ENCODE data around the gene PDPN. TPM values are rescaled to one million over a fixed set of nuclear protein-coding genes. Genes with fewer than 3 reads are reported as not detected.

PDPN gene
- total RNA-seq, 2 experiments from 2014 or later: not detected

GRCh38 chr1:13622446-13622845 lies 38.8 kb downstream of the PDPN start:
- intact Hi-C loops (cut with DNase I, micrococcal nuclease): no loop called here
- Mint-ChIP-seq H3K27ac (no peak overlapping the region), H3K9me3 (no peaks in the 10 kb centered on the region), H3K4me3 (no peak overlapping the region), H3K36me3 (ENCODE audit: low read depth) (no peaks in the 10 kb centered on the region), H3K27me3 (peaks cover 22% of the 10 kb centered on the region), H3K4me1 (ENCODE audit: low read depth) (no peaks in the 10 kb centered on the region)
- TF ChIP-seq, protein P1, sequence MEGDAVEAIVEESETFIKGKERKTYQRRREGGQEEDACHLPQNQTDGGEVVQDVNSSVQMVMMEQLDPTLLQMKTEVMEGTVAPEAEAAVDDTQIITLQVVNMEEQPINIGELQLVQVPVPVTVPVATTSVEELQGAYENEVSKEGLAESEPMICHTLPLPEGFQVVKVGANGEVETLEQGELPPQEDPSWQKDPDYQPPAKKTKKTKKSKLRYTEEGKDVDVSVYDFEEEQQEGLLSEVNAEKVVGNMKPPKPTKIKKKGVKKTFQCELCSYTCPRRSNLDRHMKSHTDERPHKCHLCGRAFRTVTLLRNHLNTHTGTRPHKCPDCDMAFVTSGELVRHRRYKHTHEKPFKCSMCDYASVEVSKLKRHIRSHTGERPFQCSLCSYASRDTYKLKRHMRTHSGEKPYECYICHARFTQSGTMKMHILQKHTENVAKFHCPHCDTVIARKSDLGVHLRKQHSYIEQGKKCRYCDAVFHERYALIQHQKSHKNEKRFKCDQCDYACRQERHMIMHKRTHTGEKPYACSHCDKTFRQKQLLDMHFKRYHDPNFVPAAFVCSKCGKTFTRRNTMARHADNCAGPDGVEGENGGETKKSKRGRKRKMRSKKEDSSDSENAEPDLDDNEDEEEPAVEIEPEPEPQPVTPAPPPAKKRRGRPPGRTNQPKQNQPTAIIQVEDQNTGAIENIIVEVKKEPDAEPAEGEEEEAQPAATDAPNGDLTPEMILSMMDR (IDR thresholded peaks at IDR 0.05): no peak
- DNase-seq: no peak
- Histone ChIP-seq H3K4me1 (ENCODE audit: insufficient read depth, low read length) (no peaks in the 10 kb centered on the region), H3K9me3 (ENCODE audit: control insufficient read depth in 1 of 2, insufficient read depth in 1 of 2, low read length in 2 of 2) (no peaks in the 10 kb centered on the region), H3K27ac (ENCODE audit: low read depth in 1 of 2, low read length in 2 of 2) (no peak overlapping the region), H3K27me3 (ENCODE audit: control insufficient read depth in 1 of 2, insufficient read depth in 2 of 2, low read length in 2 of 2) (no peaks in the 10 kb centered on the region), H3K4me3 (ENCODE audit: low read length) (no peak overlapping the region), H3K36me3 (ENCODE audit: insufficient read depth, low read length) (no peaks in the 10 kb centered on the region)
- ATAC-seq (ENCODE audit: poor library complexity): no peak
- ChIA-PET POLR2A (no interaction called here), CTCF (no interaction called here)

DNA sequence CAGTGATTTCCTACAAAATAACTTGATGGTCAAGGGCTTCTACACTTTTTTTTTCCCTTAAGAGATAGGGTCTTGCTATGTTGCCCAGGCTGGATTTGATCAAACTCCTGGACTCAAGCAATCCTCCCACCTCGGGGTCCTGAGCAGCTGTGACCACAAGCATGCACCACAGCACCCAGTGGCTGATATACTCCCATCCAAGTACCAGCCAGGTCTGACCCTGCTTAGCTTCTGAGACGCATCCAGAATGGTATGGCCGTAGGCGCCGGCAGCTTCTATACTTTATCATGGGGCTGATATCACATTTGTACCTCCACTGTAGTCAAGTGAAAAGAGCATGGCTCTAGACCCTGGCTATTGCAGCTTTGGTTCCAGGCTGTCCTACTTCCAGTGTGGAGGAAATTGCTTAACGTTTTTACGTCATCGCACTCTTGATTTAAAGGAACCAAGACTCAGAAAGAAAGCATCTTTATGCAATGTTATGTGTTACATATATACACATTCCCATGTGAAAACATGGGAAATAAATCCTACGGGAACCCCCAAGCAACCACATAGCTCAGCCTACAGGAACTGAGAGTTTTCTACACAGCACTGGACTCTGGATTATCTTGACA lies 39.5 kb downstream of the PDPN start:
- Histone ChIP-seq H3K27ac (ENCODE audit: low read depth in 1 of 2, low read length in 2 of 2) (no peak overlapping the region), H3K9me3 (ENCODE audit: control insufficient read depth in 1 of 2, insufficient read depth in 1 of 2, low read length in 2 of 2) (no peaks in the 10 kb centered on the region), H3K36me3 (ENCODE audit: insufficient read depth, low read length) (no peaks in the 10 kb centered on the region), H3K27me3 (ENCODE audit: control insufficient read depth in 1 of 2, insufficient read depth in 2 of 2, low read length in 2 of 2) (peaks cover 0 to under 1% of the 10 kb centered on the region in 2 experiments), H3K4me3 (ENCODE audit: low read length) (no peak overlapping the region), H3K4me1 (ENCODE audit: insufficient read depth, low read length) (no peaks in the 10 kb centered on the region)
- DNase-seq (peak in 1 of 14 experiments; percentile 29), ATAC-seq (ENCODE audit: poor library complexity) (no peak)
- Mint-ChIP-seq H3K4me1 (ENCODE audit: low read depth) (no peaks in the 10 kb centered on the region), H3K27me3 (peaks cover 22% of the 10 kb centered on the region), H3K27ac (no peak overlapping the region), H3K36me3 (ENCODE audit: low read depth) (no peaks in the 10 kb centered on the region), H3K9me3 (no peaks in the 10 kb centered on the region), H3K4me3 (no peak overlapping the region)
- ChIA-PET POLR2A (no interaction called here), CTCF (no interaction called here)
- TF ChIP-seq, protein P1 (IDR thresholded peaks at IDR 0.05): no peak
- intact Hi-C loops (cut with DNase I, micrococcal nuclease): no loop called here

DNA sequence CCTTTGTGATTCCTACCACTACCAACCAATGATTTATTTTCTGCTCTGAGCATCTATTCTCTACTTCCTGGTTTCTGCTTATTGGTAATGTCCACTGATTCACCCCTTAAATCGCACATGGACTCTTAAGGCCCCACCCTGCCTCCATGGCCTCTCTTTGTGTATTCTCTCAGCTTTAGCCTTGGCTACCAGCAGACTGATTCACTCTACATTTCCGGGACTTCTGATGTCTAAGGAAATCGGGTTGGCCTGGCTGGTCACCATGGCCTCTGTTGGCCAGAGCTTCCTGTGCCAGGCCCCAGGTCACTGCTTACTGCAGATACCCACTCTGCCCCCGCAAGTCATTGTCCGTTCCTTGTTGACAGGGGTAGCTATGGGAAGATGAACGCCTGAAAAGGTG lies 40.9 kb downstream of the PDPN start:
- Histone ChIP-seq H3K4me1 (ENCODE audit: insufficient read depth, low read length) (no peaks in the 10 kb centered on the region), H3K27ac (ENCODE audit: low read depth in 1 of 2, low read length in 2 of 2) (no peak overlapping the region), H3K36me3 (ENCODE audit: insufficient read depth, low read length) (no peaks in the 10 kb centered on the region), H3K9me3 (ENCODE audit: control insufficient read depth in 1 of 2, insufficient read depth in 1 of 2, low read length in 2 of 2) (no peaks in the 10 kb centered on the region), H3K27me3 (ENCODE audit: control insufficient read depth in 1 of 2, insufficient read depth in 2 of 2, low read length in 2 of 2) (peaks cover 0 to 6% of the 10 kb centered on the region in 2 experiments), H3K4me3 (ENCODE audit: low read length) (no peak overlapping the region)
- Mint-ChIP-seq H3K4me1 (ENCODE audit: low read depth) (no peaks in the 10 kb centered on the region), H3K4me3 (no peak overlapping the region), H3K27me3 (peaks cover 25% of the 10 kb centered on the region), H3K36me3 (ENCODE audit: low read depth) (no peaks in the 10 kb centered on the region), H3K27ac (no peak overlapping the region), H3K9me3 (no peaks in the 10 kb centered on the region)
- CTCF ChIA-PET: no interaction called here
- POLR2A ChIA-PET: no interaction called here
- ATAC-seq (ENCODE audit: poor library complexity) (no peak), DNase-seq (no peak)
- intact Hi-C loops (cut with DNase I, micrococcal nuclease): no loop called here
- TF ChIP-seq, protein P1 (IDR thresholded peaks at IDR 0.05): no peak

All from CD4-positive, alpha-beta T cell (primary cell).